KOPT-K1 (cell line): Measurements from ENCODE around the gene TIMM13.
"Not testable (repeated sequence)": the region's sequence is repeated elsewhere in the genome, so short reads cannot be mapped to it uniquely, and the experiment has no call there.

Experiments used
- H3K27ac ChIP-seq: fragments of 200-600 bp; sonication (generic); 2 replicates; pipeline ENCODE4 v1.5.1; 2016; ENCODE audit warnings: antibody characterized with exemption, mild to moderate bottlenecking, low read depth, low read length; ENCODE audit not compliant: poor library complexity, severe bottlenecking
- H3K36me3 ChIP-seq: fragments of 200-600 bp; sonication (generic); 2 replicates; pipeline ENCODE4 v1.5.1; 2017; ENCODE audit warnings: antibody characterized with exemption, mild to moderate bottlenecking, low read length, moderate library complexity; ENCODE audit not compliant: insufficient read depth
- H3K9me3 ChIP-seq: fragments of 200-600 bp; sonication (generic); 2 replicates; pipeline ENCODE4 v1.5.1; 2017; ENCODE audit warnings: antibody characterized with exemption, low read length, mild to moderate bottlenecking; ENCODE audit not compliant: insufficient read depth, poor library complexity, severe bottlenecking

Gene TIMM13

GRCh38 chr19:2427429-2428320 lies at the start of gene TIMM13:
TIMM13 (minus strand) TSS chr19:2427586; CDS start chr19:2427533, 53 bp downstream.
- H3K27ac ChIP-seq: peak within 1 kb of the TSS; percentile 99
- peaks cover 71% of the 10 kb centered on the region for H3K36me3 ChIP-seq
- no peaks in the 10 kb centered on the region for H3K9me3 ChIP-seq

GRCh38 chr19:2476451-2477140 lies 49.2 kb upstream of the TIMM13 start:
- peaks cover 7% of the 10 kb centered on the region; the same call in 1 of the 2 replicates for H3K36me3 ChIP-seq
- H3K9me3 ChIP-seq: peaks cover 5% of the 10 kb centered on the region
- peak overlapping the region; percentile 81 for H3K27ac ChIP-seq

- H3K27ac ChIP-seq: peak within 1 kb of the TSS; percentile 81
- H3K9me3 ChIP-seq: no peaks in the 10 kb centered on the region
- H3K36me3 ChIP-seq: peaks cover 7% of the 10 kb centered on the region; the same call in 1 of the 2 replicates
Observed at GRCh38 chr19:2475702-2476450, 48.5 kb upstream of the TIMM13 start, which contains the start of gene GADD45B. GADD45B (plus strand) TSS chr19:2476127; CDS start chr19:2476359, 232 bp downstream.

GRCh38 chr19:2475018-2475701 lies 47.8 kb upstream of the TIMM13 start:
- Histone ChIP-seq H3K36me3 (peaks cover 7% of the 10 kb centered on the region; the same call in 1 of the 2 replicates), H3K9me3 (no peaks in the 10 kb centered on the region), H3K27ac (peak overlapping the region; percentile 81)

- peak overlapping the region; percentile 81 for H3K27ac ChIP-seq
- H3K9me3 ChIP-seq: no peaks in the 10 kb centered on the region
- H3K36me3 ChIP-seq: peaks cover 7% of the 10 kb centered on the region; the same call in 1 of the 2 replicates
Observed at GRCh38 chr19:2474232-2475017, 47.0 kb upstream of the TIMM13 start.

GRCh38 chr19:2469915-2470200 lies 42.5 kb upstream of the TIMM13 start:
- not testable (repeated sequence) for H3K36me3 ChIP-seq, H3K27ac ChIP-seq, H3K9me3 ChIP-seq

GRCh38 chr19:2469102-2469914 lies 41.9 kb upstream of the TIMM13 start:
- no peaks in the 10 kb centered on the region for H3K9me3 ChIP-seq
- no peaks in the 10 kb centered on the region for H3K36me3 ChIP-seq
- H3K27ac ChIP-seq: no peak overlapping the region

GRCh38 chr19:2468596-2468995 lies 41.2 kb upstream of the TIMM13 start:
- Histone ChIP-seq H3K9me3 (no peaks in the 10 kb centered on the region), H3K27ac (no peak overlapping the region), H3K36me3 (no peaks in the 10 kb centered on the region)

- Histone ChIP-seq H3K27ac (no peak overlapping the region), H3K9me3 (no peaks in the 10 kb centered on the region), H3K36me3 (no peaks in the 10 kb centered on the region)
Observed at GRCh38 chr19:2464389-2464788, 37.0 kb upstream of the TIMM13 start.

- H3K27ac ChIP-seq, H3K36me3 ChIP-seq, H3K9me3 ChIP-seq: not testable (repeated sequence)
Observed at GRCh38 chr19:2463694-2464093, 36.3 kb upstream of the TIMM13 start.

GRCh38 chr19:2462635-2463421 lies 35.4 kb upstream of the TIMM13 start:
- Histone ChIP-seq H3K9me3 (no peaks in the 10 kb centered on the region), H3K27ac (no peak overlapping the region), H3K36me3 (no peaks in the 10 kb centered on the region)

- Histone ChIP-seq H3K36me3 (no peaks in the 10 kb centered on the region), H3K27ac (peak overlapping the region; percentile 50), H3K9me3 (no peaks in the 10 kb centered on the region)
Observed at GRCh38 chr19:2461751-2462634, 34.6 kb upstream of the TIMM13 start.
